ENCODE data around the gene CACNA2D3. TPM values are rescaled to one million over a fixed set of nuclear protein-coding genes. Genes with fewer than 3 reads are reported as not detected.

CACNA2D3 gene
- total RNA-seq, 4 donors from 2014 or later, result 0.30 to 9.6 (median 3.9) TPM

GRCh38 chr3:54817628-54818027, 695.3 kb downstream of the CACNA2D3 start:
- TF ChIP-seq EP300 (IDR thresholded peaks at IDR 0.05) (no peak), POLR2A (IDR thresholded peaks at IDR 0.05) (no peak), CTCF (IDR thresholded peaks at IDR 0.05) (no peak)
- WGBS, 2 donors, result 81 to 93% methylated on average over 1 of the region's 1 CpG

GRCh38 chr3:54818486-54818885, 696.1 kb downstream of the CACNA2D3 start:
- Histone ChIP-seq H3K9me3 (no peaks in the 10 kb centered on the region), H3K27me3 (no peaks in the 10 kb centered on the region), H3K36me3 (no peaks in the 10 kb centered on the region), H3K4me1 (peaks cover 0 to 9% (median 0%) of the 10 kb centered on the region in 4 donors), H3K4me3 (no peak overlapping the region), H3K27ac (no peak overlapping the region)
- WGBS, 2 donors, result 88 to 89% methylated on average over 2 of the region's 2 CpGs
- no peak for DNase-seq (ENCODE audit: low spot score in 2 of 2)
- TF ChIP-seq CTCF (IDR thresholded peaks at IDR 0.05) (no peak), POLR2A (IDR thresholded peaks at IDR 0.05) (no peak), EP300 (IDR thresholded peaks at IDR 0.05) (no peak)

More at GRCh38 chr3:54817628-54818027, 695.3 kb downstream of the CACNA2D3 start:
- Histone ChIP-seq H3K4me3 (no peak overlapping the region), H3K36me3 (no peaks in the 10 kb centered on the region), H3K4me1 (peaks cover 0 to 9% (median 0%) of the 10 kb centered on the region in 4 donors), H3K27me3 (no peaks in the 10 kb centered on the region), H3K27ac (no peak overlapping the region), H3K9me3 (no peaks in the 10 kb centered on the region)
- no peak for DNase-seq (ENCODE audit: low spot score in 2 of 2)

GRCh38 chr3:54818942-54819341, 696.6 kb downstream of the CACNA2D3 start:
- Histone ChIP-seq H3K4me1 (peaks cover 0 to 9% (median 0%) of the 10 kb centered on the region in 4 donors), H3K27me3 (no peaks in the 10 kb centered on the region), H3K9me3 (no peaks in the 10 kb centered on the region), H3K27ac (no peak overlapping the region), H3K4me3 (no peak overlapping the region), H3K36me3 (no peaks in the 10 kb centered on the region)
- TF ChIP-seq CTCF (IDR thresholded peaks at IDR 0.05), result no peak
- TF ChIP-seq POLR2A (IDR thresholded peaks at IDR 0.05), result no peak
- no peak for TF ChIP-seq EP300 (IDR thresholded peaks at IDR 0.05)
- WGBS, 2 donors, result 92 to 95% methylated on average over 1 of the region's 1 CpG
- DNase-seq (ENCODE audit: low spot score in 2 of 2), result no peak

- 68 to 80% methylated on average over 5 of the region's 5 CpGs for WGBS, 2 donors
- H3K4me3 ChIP-seq, result no peak overlapping the region
- H3K27me3 ChIP-seq, result no peaks in the 10 kb centered on the region
- peaks cover 0 to 9% (median 0%) of the 10 kb centered on the region in 4 donors for H3K4me1 ChIP-seq
- no peaks in the 10 kb centered on the region for H3K9me3 ChIP-seq
- no peaks in the 10 kb centered on the region for H3K36me3 ChIP-seq
- H3K27ac ChIP-seq, result no peak overlapping the region
- TF ChIP-seq EP300 (IDR thresholded peaks at IDR 0.05), result no peak
- no peak for DNase-seq (ENCODE audit: low spot score in 2 of 2)
These were observed 697.6 kb downstream of the CACNA2D3 start for GRCh38 chr3:54819946-54820345.

- TF ChIP-seq CTCF (IDR thresholded peaks at IDR 0.05), result no peak
- Histone ChIP-seq H3K27ac (no peak overlapping the region), H3K4me3 (no peak overlapping the region), H3K9me3 (no peaks in the 10 kb centered on the region), H3K36me3 (no peaks in the 10 kb centered on the region), H3K27me3 (no peaks in the 10 kb centered on the region), H3K4me1 (peaks cover 0 to 9% (median 0%) of the 10 kb centered on the region in 4 donors)
- WGBS, 2 donors, result 4% methylated on average over 1 of the region's 1 CpG
- peak in 1 of 2 donors; percentile 38 for DNase-seq (ENCODE audit: low spot score in 2 of 2)
These were observed 699.9 kb downstream of the CACNA2D3 start for GRCh38 chr3:54822206-54822605.

- WGBS, 2 donors, result 74 to 79% methylated on average over 3 of the region's 3 CpGs
- no peaks in the 10 kb centered on the region for H3K36me3 ChIP-seq
- DNase-seq (ENCODE audit: low spot score in 2 of 2), result peak in 1 of 2 donors; percentile 44
- peaks cover 0 to 16% (median 1%) of the 10 kb centered on the region in 4 donors for H3K9me3 ChIP-seq
- no peak overlapping the region for H3K27ac ChIP-seq
- H3K4me3 ChIP-seq, result no peak overlapping the region
- TF ChIP-seq EP300 (IDR thresholded peaks at IDR 0.05) (peak in 1 of 2 donors; percentile 62), POLR2A (IDR thresholded peaks at IDR 0.05) (no peak), CTCF (IDR thresholded peaks at IDR 0.05) (no peak)
- H3K27me3 ChIP-seq, result no peaks in the 10 kb centered on the region
- peaks cover 0 to 9% (median 0%) of the 10 kb centered on the region in 4 donors for H3K4me1 ChIP-seq
These were observed 703.9 kb downstream of the CACNA2D3 start for GRCh38 chr3:54826251-54826691.

Measured in tibial nerve (tissue), 4 donors.